ENCODE measurements around the gene GPR18. TPM values are rescaled to one million over a fixed set of nuclear protein-coding genes. Genes with fewer than 3 reads are reported as not detected.

Gene GPR18
- total and polyA plus RNA-seq, 7 donors = 0.01 to 0.27 TPM; not detected in 5

GRCh38 chr13:99278843-99279242, 20.7 kb upstream of the GPR18 start:
- no peak for TF ChIP-seq CTCF (IDR thresholded peaks at IDR 0.05)
- H3K27me3 ChIP-seq (ENCODE audit: insufficient read depth in 3 of 3, low read length in 2 of 3) = no peaks in the 10 kb centered on the region
- ATAC-seq (no peak), DNase-seq (no peak)
- H3K27ac ChIP-seq = no peak overlapping the region
- H3K9me3 ChIP-seq = no peaks in the 10 kb centered on the region
- no peaks in the 10 kb centered on the region for H3K36me3 ChIP-seq (ENCODE audit: insufficient read depth in 1 of 2, low read depth in 1 of 2)
- intact Hi-C loops (cut with DNase I) = no loop called here
- H3K4me1 ChIP-seq = peaks cover 39% of the 10 kb centered on the region
- no peak overlapping the region for H3K4me3 ChIP-seq
- WGBS, 3 donors = 95 to 96% (median 96%) methylated on average over 3 of the region's 3 CpGs

- WGBS, 3 donors = 87 to 94% (median 91%) methylated on average over 5 of the region's 5 CpGs
- Histone ChIP-seq H3K4me1 (peaks cover 38% of the 10 kb centered on the region), H3K27ac (no peak overlapping the region), H3K4me3 (no peak overlapping the region), H3K27me3 (ENCODE audit: insufficient read depth in 3 of 3, low read length in 2 of 3) (no peaks in the 10 kb centered on the region), H3K9me3 (no peaks in the 10 kb centered on the region), H3K36me3 (ENCODE audit: insufficient read depth in 1 of 2, low read depth in 1 of 2) (no peaks in the 10 kb centered on the region)
- TF ChIP-seq CTCF (IDR thresholded peaks at IDR 0.05) = no peak
- no peak for DNase-seq
- no peak for ATAC-seq
- intact Hi-C loops (cut with DNase I) = no loop called here
Observed at GRCh38 chr13:99278200-99278599, 20.0 kb upstream of the GPR18 start.

GRCh38 chr13:99277629-99278028, 19.4 kb upstream of the GPR18 start:
- Histone ChIP-seq H3K9me3 (peaks cover 3% of the 10 kb centered on the region), H3K27ac (no peak overlapping the region), H3K27me3 (ENCODE audit: insufficient read depth in 3 of 3, low read length in 2 of 3) (no peaks in the 10 kb centered on the region), H3K4me3 (no peak overlapping the region), H3K4me1 (peaks cover 32% of the 10 kb centered on the region), H3K36me3 (ENCODE audit: insufficient read depth in 1 of 2, low read depth in 1 of 2) (no peaks in the 10 kb centered on the region)
- DNase-seq (no peak), ATAC-seq (no peak)
- intact Hi-C loops (cut with DNase I) = no loop called here
- WGBS, 3 donors = 88 to 96% (median 91%) methylated on average over 4 of the region's 4 CpGs
- TF ChIP-seq CTCF (IDR thresholded peaks at IDR 0.05) = no peak

GRCh38 chr13:99276706-99277105, 18.5 kb upstream of the GPR18 start:
- peaks cover 24% of the 10 kb centered on the region for H3K4me1 ChIP-seq
- 73 to 82% (median 76%) methylated on average over 2 of the region's 2 CpGs for WGBS, 3 donors
- intact Hi-C loops (cut with DNase I) = no loop called here
- H3K27ac ChIP-seq = no peak overlapping the region
- no peak overlapping the region for H3K4me3 ChIP-seq
- H3K27me3 ChIP-seq (ENCODE audit: insufficient read depth in 3 of 3, low read length in 2 of 3) = no peaks in the 10 kb centered on the region
- DNase-seq (no peak), ATAC-seq (peak in 1 of 4 donors; percentile 35)
- peaks cover 11% of the 10 kb centered on the region for H3K9me3 ChIP-seq
- TF ChIP-seq CTCF (IDR thresholded peaks at IDR 0.05) = no peak
- H3K36me3 ChIP-seq (ENCODE audit: insufficient read depth in 1 of 2, low read depth in 1 of 2) = no peaks in the 10 kb centered on the region

- 3 to 7% (median 5%) methylated on average over 1 of the region's 1 CpG for WGBS, 3 donors
Observed at GRCh38 chr13:99275093-99275469, 16.9 kb upstream of the GPR18 start.

More at GRCh38 chr13:99275093-99275469, 16.9 kb upstream of the GPR18 start:
- H3K27me3 ChIP-seq (ENCODE audit: insufficient read depth in 3 of 3, low read length in 2 of 3) = no peaks in the 10 kb centered on the region
- H3K36me3 ChIP-seq (ENCODE audit: insufficient read depth in 1 of 2, low read depth in 1 of 2) = no peaks in the 10 kb centered on the region
- TF ChIP-seq CTCF (IDR thresholded peaks at IDR 0.05) = no peak
- peak; percentile 50 to 75 (median 52) for ATAC-seq
- H3K4me1 ChIP-seq = peaks cover 15% of the 10 kb centered on the region
- H3K9me3 ChIP-seq = peaks cover 11% of the 10 kb centered on the region
- DNase-seq = no peak
- no peak overlapping the region for H3K27ac ChIP-seq
- intact Hi-C loops (cut with DNase I) = no loop called here
- no peak overlapping the region for H3K4me3 ChIP-seq
